HUES6 (cell line): ENCODE results near the gene LHFPL6.

ENCODE experiments used
- H3K27ac ChIP-seq: 2 replicates; pipeline ENCODE4 v1.7.0; 2013; ENCODE audit warnings: low read depth, mild to moderate bottlenecking, low read length, inconsistent platforms
- H3K27me3 ChIP-seq: 2 replicates; pipeline ENCODE4 v1.6.1; 2013; ENCODE audit warnings: low read length; ENCODE audit not compliant: control insufficient read depth, insufficient read depth
- H3K36me3 ChIP-seq: 2 replicates; pipeline ENCODE4 v1.6.1; 2013; ENCODE audit warnings: low read length; ENCODE audit not compliant: control insufficient read depth, insufficient read depth
- H3K4me1 ChIP-seq: 2 replicates; pipeline ENCODE4 v1.6.1; 2013; ENCODE audit warnings: low read length; ENCODE audit not compliant: control insufficient read depth, insufficient read depth
- H3K4me3 ChIP-seq: 2 replicates; pipeline ENCODE4 v1.5.1; 2013; ENCODE audit warnings: low read depth, low read length
- H3K9ac ChIP-seq: one replicate; pipeline ENCODE4 v1.6.1; 2013; ENCODE audit warnings: mild to moderate bottlenecking, low read length
- H3K9me3 ChIP-seq: 2 replicates; pipeline ENCODE4 v1.6.1; 2013; ENCODE audit warnings: low read depth, low read length; ENCODE audit not compliant: control insufficient read depth, insufficient read depth

LHFPL6 gene

DNA sequence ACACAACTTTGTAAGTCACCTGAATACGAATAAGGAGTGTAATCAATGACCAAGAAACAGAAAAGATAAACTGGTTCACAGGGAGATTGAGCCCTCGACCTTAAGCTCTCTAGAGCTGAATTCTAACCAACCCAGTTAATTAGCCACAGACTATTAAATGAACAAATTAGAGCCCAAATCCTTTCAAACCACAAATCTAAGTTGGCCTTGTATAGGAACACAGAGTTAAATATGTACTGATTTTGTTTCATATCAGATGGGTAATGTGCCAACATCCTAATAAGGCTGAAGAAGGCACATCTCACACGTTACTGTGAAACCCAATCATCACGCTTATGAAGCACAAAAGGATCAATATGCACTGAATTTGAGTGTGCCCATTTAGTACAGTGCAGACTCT, 156.1 kb downstream of the LHFPL6 start:
- H3K4me3 ChIP-seq = no peak overlapping the region
- no peak overlapping the region for H3K9ac ChIP-seq
- no peaks in the 10 kb centered on the region for H3K27me3 ChIP-seq
- no peaks in the 10 kb centered on the region for H3K4me1 ChIP-seq
- H3K9me3 ChIP-seq = no peaks in the 10 kb centered on the region
- no peak overlapping the region for H3K27ac ChIP-seq
- no peaks in the 10 kb centered on the region for H3K36me3 ChIP-seq

DNA sequence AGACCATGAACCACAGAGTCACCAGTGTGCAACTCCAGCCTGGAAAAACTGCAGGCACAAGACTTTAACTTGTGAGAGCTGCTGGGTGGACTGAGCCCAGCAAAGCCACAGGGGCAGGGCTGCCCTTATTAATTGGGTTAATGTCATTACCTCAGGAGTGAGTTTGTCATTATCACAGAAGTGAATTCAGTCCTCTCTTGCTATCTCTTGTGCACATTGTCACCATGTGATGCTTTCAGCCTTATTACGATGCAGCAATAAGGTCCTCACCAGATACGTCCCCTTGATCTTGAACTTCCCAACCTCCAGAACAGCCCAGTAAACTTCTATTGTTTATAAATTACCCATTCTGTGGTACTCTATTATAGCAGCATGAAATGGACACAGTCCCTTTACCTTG, 158.1 kb downstream of the LHFPL6 start:
- H3K4me3 ChIP-seq = no peak overlapping the region
- no peak overlapping the region for H3K27ac ChIP-seq
- H3K36me3 ChIP-seq = no peaks in the 10 kb centered on the region
- no peak overlapping the region for H3K9ac ChIP-seq
- no peaks in the 10 kb centered on the region for H3K27me3 ChIP-seq
- peaks cover 7% of the 10 kb centered on the region; the same call in 1 of the 2 replicates for H3K9me3 ChIP-seq
- H3K4me1 ChIP-seq = no peaks in the 10 kb centered on the region

GRCh38 chr13:39433651-39434050, 169.3 kb downstream of the LHFPL6 start:
- H3K4me1 ChIP-seq = no peaks in the 10 kb centered on the region
- H3K9ac ChIP-seq = no peak overlapping the region
- H3K4me3 ChIP-seq = no peak overlapping the region
- no peaks in the 10 kb centered on the region for H3K27me3 ChIP-seq
- H3K27ac ChIP-seq = no peak overlapping the region
- peaks cover 37% of the 10 kb centered on the region for H3K9me3 ChIP-seq
- H3K36me3 ChIP-seq = no peaks in the 10 kb centered on the region

- Histone ChIP-seq H3K9me3 (peaks cover 30% of the 10 kb centered on the region), H3K36me3 (no peaks in the 10 kb centered on the region), H3K27me3 (no peaks in the 10 kb centered on the region), H3K27ac (no peak overlapping the region), H3K4me1 (no peaks in the 10 kb centered on the region), H3K4me3 (no peak overlapping the region), H3K9ac (no peak overlapping the region)
Measured at GRCh38 chr13:39432196-39432595, 170.8 kb downstream of the LHFPL6 start.

GRCh38 chr13:39422845-39423565, 180.0 kb downstream of the LHFPL6 start:
- no peak overlapping the region for H3K4me3 ChIP-seq
- peaks cover 14% of the 10 kb centered on the region for H3K4me1 ChIP-seq
- no peak overlapping the region for H3K9ac ChIP-seq
- H3K36me3 ChIP-seq = no peaks in the 10 kb centered on the region
- H3K27me3 ChIP-seq = no peaks in the 10 kb centered on the region
- H3K9me3 ChIP-seq = no peaks in the 10 kb centered on the region
- H3K27ac ChIP-seq = no peak overlapping the region

DNA sequence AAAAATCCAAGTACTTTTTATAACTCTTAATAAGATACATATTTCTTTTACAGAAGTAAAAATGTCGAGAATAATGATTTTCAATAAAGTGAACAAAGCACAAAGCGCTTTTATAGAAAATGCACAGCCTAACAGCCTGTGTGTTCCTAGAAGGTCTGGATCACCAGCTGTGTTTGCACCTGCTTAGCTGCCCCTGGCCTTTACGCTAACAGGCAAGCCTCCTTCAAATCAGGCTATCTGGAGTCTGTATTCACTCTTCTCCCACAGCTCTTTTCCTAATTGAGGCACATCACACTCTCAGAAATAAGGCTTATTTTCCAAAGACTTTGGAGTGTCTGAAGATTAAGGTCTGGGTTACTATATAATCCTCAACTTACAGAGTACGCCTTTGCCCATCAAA, 183.1 kb downstream of the LHFPL6 start:
- Histone ChIP-seq H3K36me3 (no peaks in the 10 kb centered on the region), H3K4me1 (peaks cover 32% of the 10 kb centered on the region)

GRCh38 chr13:39419068-39419467, 183.9 kb downstream of the LHFPL6 start:
- Histone ChIP-seq H3K9ac (no peak overlapping the region), H3K27ac (no peak overlapping the region), H3K36me3 (no peaks in the 10 kb centered on the region), H3K27me3 (no peaks in the 10 kb centered on the region), H3K4me3 (no peak overlapping the region), H3K9me3 (no peaks in the 10 kb centered on the region), H3K4me1 (peaks cover 32% of the 10 kb centered on the region)

More for the DNA sequence above, 183.1 kb downstream of the LHFPL6 start:
- H3K4me3 ChIP-seq = no peak overlapping the region
- H3K27ac ChIP-seq = no peak overlapping the region
- H3K27me3 ChIP-seq = no peaks in the 10 kb centered on the region
- H3K9ac ChIP-seq = no peak overlapping the region
- H3K9me3 ChIP-seq = no peaks in the 10 kb centered on the region

DNA sequence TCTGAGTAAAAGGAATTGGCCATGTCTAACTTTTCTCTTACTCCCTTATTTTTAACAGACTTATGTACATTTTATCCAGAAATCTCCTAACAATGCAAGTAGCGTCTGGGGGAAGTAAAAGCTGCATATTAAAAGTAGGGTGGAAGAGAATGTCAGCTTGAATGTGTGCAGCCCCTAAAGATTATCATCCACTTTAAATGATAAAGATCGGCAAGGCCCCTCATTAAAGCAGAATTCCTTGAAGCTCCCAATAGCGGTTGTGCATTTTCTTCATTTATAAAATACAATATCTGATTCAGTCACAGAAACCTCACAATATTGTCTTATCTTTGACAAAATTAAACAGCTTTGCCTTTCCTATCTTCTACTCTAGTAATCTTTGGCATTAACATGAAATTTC, 184.6 kb downstream of the LHFPL6 start:
- Histone ChIP-seq H3K4me1 (peaks cover 32% of the 10 kb centered on the region), H3K4me3 (peak overlapping the region; percentile 20; the same call in 1 of the 2 replicates), H3K9ac (no peak overlapping the region), H3K36me3 (no peaks in the 10 kb centered on the region), H3K27me3 (no peaks in the 10 kb centered on the region), H3K27ac (no peak overlapping the region; the same call in 1 of the 2 replicates), H3K9me3 (no peaks in the 10 kb centered on the region)

DNA sequence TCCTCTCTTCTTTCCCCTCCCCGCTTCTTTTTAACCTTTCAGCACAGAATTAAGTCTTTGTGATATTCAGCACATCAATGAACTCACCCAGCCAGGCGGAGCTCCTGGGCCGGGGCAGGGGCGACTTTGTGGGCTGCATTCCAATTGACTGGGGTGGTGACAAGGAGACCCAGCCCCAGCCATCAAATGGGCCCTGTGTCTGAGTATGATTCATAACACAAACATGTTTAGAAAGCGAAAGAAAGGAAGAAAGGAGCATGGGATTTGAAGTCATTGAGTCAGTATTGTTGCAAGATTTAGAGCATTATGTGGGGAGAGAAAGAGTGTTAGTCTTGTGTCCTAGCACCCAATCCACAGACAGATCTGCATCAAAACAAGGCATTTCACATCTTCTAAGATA, 185.3 kb downstream of the LHFPL6 start:
- Histone ChIP-seq H3K9me3 (no peaks in the 10 kb centered on the region), H3K27me3 (no peaks in the 10 kb centered on the region), H3K27ac (no peak overlapping the region; the same call in 1 of the 2 replicates), H3K9ac (no peak overlapping the region), H3K4me3 (peak overlapping the region; percentile 31; the same call in 1 of the 2 replicates), H3K4me1 (peaks cover 32% of the 10 kb centered on the region), H3K36me3 (no peaks in the 10 kb centered on the region)

- H3K9me3 ChIP-seq = no peaks in the 10 kb centered on the region
- H3K36me3 ChIP-seq = no peaks in the 10 kb centered on the region
- H3K9ac ChIP-seq = no peak overlapping the region
- H3K27me3 ChIP-seq = no peaks in the 10 kb centered on the region
- peak overlapping the region; percentile 31; the same call in 1 of the 2 replicates for H3K4me3 ChIP-seq
- no peak overlapping the region; the same call in 1 of the 2 replicates for H3K27ac ChIP-seq
- H3K4me1 ChIP-seq = peaks cover 32% of the 10 kb centered on the region
Measured at GRCh38 chr13:39417131-39417530, 185.9 kb downstream of the LHFPL6 start.

DNA sequence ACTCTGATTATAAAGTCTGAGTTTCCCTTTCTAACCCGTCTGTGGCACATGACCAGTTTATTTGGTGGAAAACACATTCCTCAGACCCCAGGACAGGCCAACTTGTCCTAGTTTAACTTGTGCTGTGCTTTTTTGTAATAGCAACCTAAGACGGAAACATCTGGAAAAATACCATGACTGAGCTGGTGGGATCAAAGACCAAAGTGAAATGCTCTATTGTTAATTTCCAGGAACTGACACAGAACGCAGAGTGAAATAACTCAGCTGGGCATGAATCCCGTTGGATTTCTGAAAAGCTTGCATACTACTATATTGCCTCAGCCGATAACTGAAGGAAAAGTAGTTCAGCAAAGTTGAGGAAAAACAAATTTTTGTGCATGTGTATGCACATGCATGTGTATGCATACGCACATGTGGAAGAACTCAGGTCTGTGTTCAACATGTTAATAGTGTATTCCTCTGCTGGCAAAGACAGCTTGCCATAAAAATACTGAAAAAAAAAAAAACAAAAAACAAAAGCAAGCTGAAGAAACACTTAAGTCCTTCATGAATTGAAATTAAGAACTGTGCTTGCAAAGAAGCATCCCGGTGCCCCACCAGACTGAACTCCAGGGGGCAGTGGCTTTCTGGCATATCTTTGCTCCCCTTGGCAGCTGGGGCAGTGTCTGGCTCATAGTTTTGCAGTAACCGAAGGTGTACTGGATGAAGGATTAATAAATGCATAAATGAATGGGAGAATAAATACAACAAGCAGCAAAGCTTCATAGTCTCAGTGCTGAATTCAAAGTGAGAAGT, 187.8 kb downstream of the LHFPL6 start:
- no peaks in the 10 kb centered on the region for H3K36me3 ChIP-seq
- H3K4me3 ChIP-seq = no peak overlapping the region
- no peaks in the 10 kb centered on the region for H3K9me3 ChIP-seq
- H3K27ac ChIP-seq = no peak overlapping the region
- no peak overlapping the region for H3K9ac ChIP-seq
- H3K4me1 ChIP-seq = peaks cover 49% of the 10 kb centered on the region
- H3K27me3 ChIP-seq = no peaks in the 10 kb centered on the region
